Aorta (tissue), 5 donors: Measurements from ENCODE around the gene ZNF879. TPM values are rescaled to one million over a fixed set of nuclear protein-coding genes. Genes with fewer than 3 reads are reported as not detected.

Source experiments
- ATAC-seq: fragments of 200-7000 bp; cut with Tn5 transposase; one replicate; pipeline ENCODE4 v1.9.1; 2022; ENCODE audit warnings: moderate library complexity; ENCODE audit not compliant: low FRiP score
- DNase-seq, 2 donors: peaks; one replicate each; pipeline ENCODE4 v3.0.0-alpha.2; 2020
- H3K27ac ChIP-seq, 2 donors: one replicate each; pipeline ENCODE4 v1.5.1; 2013; ENCODE audit warnings: low read length in 2 of 2, mild to moderate bottlenecking in 2 of 2, moderate library complexity in 2 of 2, control low read depth in 1 of 2, inconsistent platforms in 1 of 2, low read depth in 1 of 2
- H3K27me3 ChIP-seq, 2 donors: one replicate each; pipeline ENCODE4 v1.6.1; 2013; ENCODE audit warnings: control low read depth in 1 of 2, low read length in 1 of 2, mild to moderate bottlenecking in 1 of 2, moderate library complexity in 1 of 2; ENCODE audit not compliant: insufficient read depth in 2 of 2, control insufficient read depth in 1 of 2
- H3K36me3 ChIP-seq, 2 donors: one replicate each; pipeline ENCODE4 v1.6.1; 2013; ENCODE audit warnings: control low read depth in 1 of 2, low read length in 1 of 2, mild to moderate bottlenecking in 1 of 2; ENCODE audit not compliant: insufficient read depth in 2 of 2, control insufficient read depth in 1 of 2
- H3K4me1 ChIP-seq, 2 donors: one replicate each; pipeline ENCODE4 v1.6.1; 2013; ENCODE audit warnings: low read length in 2 of 2, control low read depth in 1 of 2, mild to moderate bottlenecking in 1 of 2, moderate library complexity in 1 of 2; ENCODE audit not compliant: insufficient read depth in 2 of 2, control insufficient read depth in 1 of 2
- H3K4me3 ChIP-seq, 2 donors: one replicate each; pipeline ENCODE4 v1.5.1; 2013; ENCODE audit warnings: low read length in 2 of 2, control low read depth in 1 of 2, mild to moderate bottlenecking in 1 of 2
- H3K9me3 ChIP-seq: one replicate; pipeline ENCODE4 v1.6.1; 2013; ENCODE audit warnings: mild to moderate bottlenecking, low read length; ENCODE audit not compliant: control insufficient read depth
- WGBS, 2 donors: extraction: QIAGEN DNeasy Blood & Tissue Kit; methylation state at CpG; one replicate each; pipeline ENCODE4 v1.1.7; 2013; 5-methylcytosine and 5-hydroxymethylcytosine counted together
- intact Hi-C, 2 donors: fragments of 100-400 bp; cut with DNase I; formaldehyde crosslinking; loops; one replicate each; pipeline versions ENCODE4 v1.14.2 to v1.15.0; 2022
- polyA plus RNA-seq, 2 donors: library from polyadenylated mRNA; stranded (reverse); fragments of 200-250 nt; gene quantifications; one replicate each; pipeline ENCODE4 v1.2.3, GENCODE V29; 2013
- total RNA-seq, 2 donors: library from RNA; stranded (reverse); fragmentation: NEBNext Ultra II Directional; extraction: Animal tissue kit (Norgen Biotek cat#: 25700); gene quantifications; one replicate each; pipeline ENCODE4 v1.2.1, GENCODE V29; 2021
- donor health status: healthy with polysubstance abuse.
- donor health status: Bipolar disorder and iron deficiency.
- donor health status: DM: no; HTN: no; CAD: no.
- donor health status: DM: no; HTN: no; CAD: no.
- donor health status: DM: yes; HTN: yes; CAD: no.

The ZNF879 gene
- total and polyA plus RNA-seq, 4 donors, result 1.4 to 6.1 (median 4.3) TPM

GRCh38 chr5:178990491-178990890, 33.1 kb upstream of the ZNF879 start:
- intact Hi-C loops, result no loop called here

GRCh38 chr5:178991190-178992145, 32.1 kb upstream of the ZNF879 start:
- no peak for ATAC-seq
- H3K27ac ChIP-seq, result no peak overlapping the region
- no peaks in the 10 kb centered on the region for H3K27me3 ChIP-seq
- H3K4me1 ChIP-seq, result no peaks in the 10 kb centered on the region
- intact Hi-C loops, result no loop called here
- peaks cover 6% of the 10 kb centered on the region for H3K9me3 ChIP-seq
- 90 to 93% methylated on average over 27 to 28 of the region's 28 CpGs for WGBS, 2 donors
- H3K36me3 ChIP-seq, result no peaks in the 10 kb centered on the region
- DNase-seq, result no peak
- no peak overlapping the region for H3K4me3 ChIP-seq

More at GRCh38 chr5:178990491-178990890, 33.1 kb upstream of the ZNF879 start:
- Histone ChIP-seq H3K27ac (no peak overlapping the region), H3K36me3 (no peaks in the 10 kb centered on the region), H3K9me3 (peaks cover 13% of the 10 kb centered on the region), H3K4me3 (no peak overlapping the region), H3K27me3 (no peaks in the 10 kb centered on the region), H3K4me1 (no peaks in the 10 kb centered on the region)
- 89 to 91% methylated on average over 12 of the region's 12 CpGs for WGBS, 2 donors
- DNase-seq, result no peak
- ATAC-seq, result no peak

GRCh38 chr5:178992291-178992895, 31.2 kb upstream of the ZNF879 start:
- H3K27ac ChIP-seq, result no peak overlapping the region
- DNase-seq (no peak), ATAC-seq (no peak)
- H3K36me3 ChIP-seq, result no peaks in the 10 kb centered on the region
- WGBS, 2 donors, result 58 to 61% methylated on average over 9 of the region's 9 CpGs
- H3K9me3 ChIP-seq, result peaks cover 6% of the 10 kb centered on the region
- H3K4me1 ChIP-seq, result no peaks in the 10 kb centered on the region
- no peaks in the 10 kb centered on the region for H3K27me3 ChIP-seq
- intact Hi-C loops, result no loop called here
- H3K4me3 ChIP-seq, result no peak overlapping the region

GRCh38 chr5:178993236-178993765, 30.3 kb upstream of the ZNF879 start:
- Histone ChIP-seq H3K4me3 (no peak overlapping the region), H3K36me3 (no peaks in the 10 kb centered on the region), H3K27ac (no peak overlapping the region), H3K4me1 (no peaks in the 10 kb centered on the region), H3K9me3 (peaks cover 5% of the 10 kb centered on the region), H3K27me3 (no peaks in the 10 kb centered on the region)
- 79 to 84% methylated on average over 20 of the region's 20 CpGs for WGBS, 2 donors
- intact Hi-C loops, result no loop called here
- ATAC-seq (no peak), DNase-seq (no peak)

GRCh38 chr5:178993955-178994579, 29.5 kb upstream of the ZNF879 start:
- DNase-seq (no peak), ATAC-seq (no peak)
- Histone ChIP-seq H3K4me1 (no peaks in the 10 kb centered on the region), H3K27me3 (no peaks in the 10 kb centered on the region), H3K4me3 (no peak overlapping the region), H3K9me3 (peaks cover 7% of the 10 kb centered on the region), H3K27ac (no peak overlapping the region), H3K36me3 (no peaks in the 10 kb centered on the region)
- WGBS, 2 donors, result 21 to 23% methylated on average over 39 to 53 of the region's 53 CpGs
- intact Hi-C loops, result no loop called here

GRCh38 chr5:178994580-178995340, 28.8 kb upstream of the ZNF879 start, which contains the start of gene GRM6:
GRM6 (minus strand) TSS chr5:178995320; CDS start chr5:178994944, 376 bp downstream.
- H3K4me1 ChIP-seq, result no peaks in the 10 kb centered on the region
- no peak within 1 kb of the TSS for H3K27ac ChIP-seq
- intact Hi-C loops, result no loop called here
- WGBS, 2 donors, result 1 to 2% methylated on average over 69 to 97 of the region's 97 CpGs
- no peaks in the 10 kb centered on the region for H3K27me3 ChIP-seq
- ATAC-seq, result no peak
- no peak for DNase-seq
- peaks cover 7% of the 10 kb centered on the region for H3K9me3 ChIP-seq
- no peak within 1 kb of the TSS for H3K4me3 ChIP-seq
- H3K36me3 ChIP-seq, result no peaks in the 10 kb centered on the region

GRCh38 chr5:178995341-178995690, 28.3 kb upstream of the ZNF879 start:
- intact Hi-C loops, result no loop called here
- peaks cover 7% of the 10 kb centered on the region for H3K9me3 ChIP-seq

GRCh38 chr5:178996156-178996555, 27.4 kb upstream of the ZNF879 start:
- DNase-seq (no peak), ATAC-seq (no peak)
- no peaks in the 10 kb centered on the region for H3K36me3 ChIP-seq
- peaks cover 7% of the 10 kb centered on the region for H3K9me3 ChIP-seq
- intact Hi-C loops, result no loop called here
- no peak overlapping the region for H3K4me3 ChIP-seq
- 66% methylated on average over 11 of the region's 11 CpGs for WGBS, 2 donors
- no peaks in the 10 kb centered on the region for H3K27me3 ChIP-seq
- H3K4me1 ChIP-seq, result no peaks in the 10 kb centered on the region
- no peak overlapping the region for H3K27ac ChIP-seq

More at GRCh38 chr5:178995341-178995690, 28.3 kb upstream of the ZNF879 start:
- Histone ChIP-seq H3K36me3 (no peaks in the 10 kb centered on the region), H3K27me3 (no peaks in the 10 kb centered on the region), H3K4me3 (no peak overlapping the region), H3K4me1 (no peaks in the 10 kb centered on the region), H3K27ac (no peak overlapping the region)
- DNase-seq (no peak), ATAC-seq (no peak)
- 12 to 16% methylated on average over 6 of the region's 6 CpGs for WGBS, 2 donors
